GM12892 (cell line): ENCODE measurements around the gene LENG9.

Experiments
- POLR2A ChIP-seq: IDR thresholded peaks from 2 replicates; pipeline ENCODE4 v1.6.1; 2011; ENCODE audit warnings: low read depth, low read length, control low read depth
- POLR2AphosphoS5 ChIP-seq: IDR thresholded peaks from 2 replicates; pipeline ENCODE4 v1.6.1; 2011; ENCODE audit warnings: low read depth, low read length, control low read depth
- TAF1 ChIP-seq: IDR thresholded peaks from 2 replicates; pipeline ENCODE4 v1.6.1; 2011; ENCODE audit warnings: low read depth, mild to moderate bottlenecking, control low read depth, low read length, borderline replicate concordance

- no peak for TF ChIP-seq TAF1
- TF ChIP-seq POLR2A = no peak
- TF ChIP-seq POLR2AphosphoS5 = no peak
These were observed 4.8 kb downstream of the LENG9 start for GRCh38 chr19:54458648-54459281.
